Activated naive CD4-positive, alpha-beta T cell treated with anti-CD3 and anti-CD28 coated beads, Interleukin-2, amount 50 U/mL, for 72 hours (primary cell): ENCODE measurements around the gene SEPHS1. TPM values are rescaled to one million over a fixed set of nuclear protein-coding genes. Genes with fewer than 3 reads are reported as not detected.
"Not testable (repeated sequence)": the region's sequence is repeated elsewhere in the genome, so short reads cannot be mapped to it uniquely, and the experiment has no call there.

ENCODE experiments used
- ATAC-seq, 2 donors: fragments of 150-1000 bp; cut with Tn5 transposase; 2 replicates each; pipeline ENCODE4 v1.10.0; 2021; ENCODE audit warnings: mild to moderate bottlenecking in 2 of 2, moderate library complexity in 2 of 2
- DNase-seq, 2 donors: peaks; one replicate each; pipeline ENCODE4 v3.0.0; 2021 to 2022; ENCODE audit warnings: low spot score in 2 of 2
- H3K27ac Mint-ChIP-seq, 2 donors: one replicate each; pipeline ENCODE4 v1.8.0; 2022; ENCODE audit warnings: mild to moderate bottlenecking in 2 of 2, mixed read lengths in 2 of 2
- H3K36me3 Mint-ChIP-seq, 2 donors: one replicate each; pipeline ENCODE4 v1.8.0; 2022; ENCODE audit warnings: mixed read lengths in 2 of 2
- H3K9me3 Mint-ChIP-seq, 2 donors: one replicate each; pipeline ENCODE4 v1.8.0; 2022; ENCODE audit warnings: mixed read lengths in 2 of 2
- total RNA-seq, 2 donors: library from RNA; stranded (reverse); gene quantifications; one replicate each; pipeline ENCODE4 v1.2.3, GENCODE V29; 2022

SEPHS1 gene
- total RNA-seq, 2 donors from 2014 or later, result 60.3 to 67.9 TPM

- Mint-ChIP-seq H3K36me3 (peaks cover 0 to 39% of the 10 kb centered on the region in 2 donors), H3K27ac (peak overlapping the region; percentile 20 to 46), H3K9me3 (no peaks in the 10 kb centered on the region)
- DNase-seq (no peak), ATAC-seq (no peak)
These were observed 8.0 kb downstream of the SEPHS1 start for GRCh38 chr10:13340068-13340467.

DNA sequence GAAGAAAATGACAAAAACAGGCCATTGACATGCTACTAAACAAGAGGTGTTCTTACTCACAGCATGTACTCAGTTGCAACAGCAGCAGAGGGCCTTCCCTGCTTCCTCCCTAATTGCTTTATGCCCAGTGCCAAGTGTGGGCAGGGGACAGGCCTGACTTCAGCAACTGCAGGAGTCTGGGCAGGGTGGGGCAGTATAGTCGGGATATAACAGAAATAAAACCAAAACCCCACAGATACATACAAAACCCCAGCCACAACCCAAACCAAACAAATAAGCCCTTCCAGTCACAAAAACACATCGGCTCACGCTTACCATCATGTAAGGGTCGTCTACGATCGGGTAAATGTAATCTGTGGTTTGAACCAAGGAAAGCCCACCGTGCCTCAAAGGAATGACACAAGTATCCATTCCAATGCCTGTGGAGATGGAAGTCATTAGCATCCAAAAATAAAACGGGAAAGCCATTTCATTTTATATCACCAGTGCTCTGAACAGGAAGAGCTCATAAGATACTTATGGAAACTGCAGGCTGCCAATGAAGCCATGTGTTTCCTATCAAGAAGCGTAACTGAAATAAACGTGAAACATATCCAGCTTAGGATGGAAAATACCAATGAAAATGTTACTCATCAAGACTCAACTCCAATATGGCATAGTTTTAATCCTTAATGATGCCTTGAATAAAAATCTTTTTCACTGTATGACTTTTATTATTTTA is 9.5 kb downstream of the SEPHS1 start:
- DNase-seq, result no peak
- H3K9me3 Mint-ChIP-seq, result no peaks in the 10 kb centered on the region
- ATAC-seq, result no peak
- peaks cover 0 to 33% of the 10 kb centered on the region in 2 donors for H3K36me3 Mint-ChIP-seq
- H3K27ac Mint-ChIP-seq, result peak overlapping the region in 1 of 2 donors; percentile 22

DNA sequence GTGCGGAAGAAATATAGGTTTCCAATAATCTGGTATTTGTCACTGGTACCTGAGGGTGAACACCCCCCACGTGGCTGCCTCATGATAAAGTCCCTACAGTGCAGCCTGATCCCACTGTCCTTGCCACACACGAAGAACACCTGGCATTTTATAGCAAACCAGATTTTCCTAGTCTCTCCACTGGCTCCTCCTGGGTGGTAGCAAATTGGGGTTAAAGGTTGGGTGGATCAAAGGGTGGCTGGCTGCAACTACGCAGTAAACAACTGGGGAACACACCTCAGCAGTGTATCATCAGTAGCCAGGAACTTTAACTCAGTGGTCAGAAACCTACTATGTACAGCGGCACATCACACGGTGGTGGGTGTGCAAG is 10.3 kb downstream of the SEPHS1 start:
- no peaks in the 10 kb centered on the region for H3K9me3 Mint-ChIP-seq
- DNase-seq (no peak), ATAC-seq (no peak)
- peaks cover 0 to 29% of the 10 kb centered on the region in 2 donors for H3K36me3 Mint-ChIP-seq
- peak overlapping the region in 1 of 2 donors; percentile 22 for H3K27ac Mint-ChIP-seq

DNA sequence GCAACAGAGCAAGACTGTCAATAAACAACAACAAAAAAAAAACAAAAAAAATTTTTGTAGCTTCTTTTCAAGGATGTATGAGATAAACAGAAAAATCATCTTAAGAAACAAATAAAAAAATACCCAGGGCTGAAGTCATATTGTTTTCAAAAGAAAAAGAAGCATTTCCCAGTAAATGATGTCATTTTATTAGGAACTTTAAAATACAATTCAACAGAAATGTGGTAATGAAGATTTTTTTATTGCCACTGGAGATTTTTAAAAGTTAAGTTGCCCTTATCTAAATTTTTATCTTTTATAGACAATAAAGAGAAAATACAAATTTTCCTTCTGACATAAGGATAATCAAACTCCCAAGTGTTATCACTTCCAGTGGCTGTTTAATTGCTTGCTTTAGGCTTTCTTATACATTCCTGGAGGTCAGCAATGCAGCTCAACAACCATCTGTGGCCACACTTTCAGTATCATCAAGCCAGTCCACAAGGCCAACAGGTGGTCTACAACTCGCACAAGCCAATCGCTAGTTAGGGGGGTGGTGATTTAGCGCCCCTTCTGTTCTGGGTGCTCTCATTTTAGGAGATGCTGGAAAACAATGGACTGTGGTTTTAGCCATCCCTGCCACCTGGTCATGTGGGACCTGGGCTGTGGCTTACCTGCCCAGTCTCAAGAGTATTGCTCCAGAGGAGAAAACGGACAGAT is 10.8 kb downstream of the SEPHS1 start:
- DNase-seq, result no peak
- no peak for ATAC-seq
- Mint-ChIP-seq H3K27ac (no peak overlapping the region), H3K36me3 (peaks cover under 1 to 31% of the 10 kb centered on the region in 2 donors), H3K9me3 (no peaks in the 10 kb centered on the region)

DNA sequence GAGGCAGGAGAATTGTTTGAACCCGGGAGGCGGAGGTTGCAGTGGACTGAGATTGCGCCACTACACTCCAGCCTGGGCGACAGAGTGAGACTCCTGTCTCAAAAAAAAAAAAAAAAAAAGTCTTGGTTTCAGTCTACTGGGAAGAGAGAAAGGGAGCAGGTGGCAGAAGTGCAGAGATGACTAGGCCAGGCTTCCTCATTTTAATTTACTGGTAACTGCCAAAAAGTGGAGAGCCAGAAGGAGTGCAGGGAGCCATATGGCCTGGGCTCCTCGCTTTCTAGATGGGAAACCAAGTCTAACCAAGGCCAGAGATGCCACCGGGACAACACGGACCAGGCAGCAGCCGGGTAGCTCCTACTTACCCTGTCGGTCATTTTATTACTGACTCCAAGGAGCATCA is 12.2 kb downstream of the SEPHS1 start:
- DNase-seq (no peak), ATAC-seq (peak in 1 of 2 donors; percentile 37)
- no peaks in the 10 kb centered on the region for H3K9me3 Mint-ChIP-seq
- no peak overlapping the region for H3K27ac Mint-ChIP-seq
- peaks cover 12 to 45% of the 10 kb centered on the region in 2 donors for H3K36me3 Mint-ChIP-seq

DNA sequence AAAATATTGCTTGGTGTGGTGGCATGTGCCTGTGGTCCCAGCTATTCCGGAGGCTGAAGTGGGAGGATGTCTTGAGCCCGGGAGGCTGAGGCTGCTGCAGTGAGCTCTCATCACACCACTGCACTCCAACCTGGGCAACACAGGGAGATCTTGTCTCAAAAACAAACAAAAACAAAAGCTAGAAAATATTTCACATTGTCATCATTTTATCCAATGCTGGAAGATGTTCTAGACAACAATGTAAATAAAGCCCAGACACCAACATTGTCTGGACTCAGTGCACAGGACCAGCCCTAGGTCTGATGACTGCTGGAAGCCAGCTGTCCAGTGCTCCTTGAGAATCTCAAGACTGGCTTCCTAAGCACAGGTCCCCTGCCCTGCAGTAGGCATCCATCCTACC is 13.5 kb downstream of the SEPHS1 start:
- Mint-ChIP-seq H3K9me3 (no peaks in the 10 kb centered on the region), H3K27ac (peak overlapping the region in 1 of 2 donors; percentile 72), H3K36me3 (peaks cover 12 to 42% of the 10 kb centered on the region in 2 donors)
- DNase-seq, result no peak
- ATAC-seq, result no peak

GRCh38 chr10:13331646-13332045 is 16.4 kb downstream of the SEPHS1 start:
- Mint-ChIP-seq H3K27ac (no peak overlapping the region), H3K9me3 (no peaks in the 10 kb centered on the region), H3K36me3 (peaks cover 12 to 36% of the 10 kb centered on the region in 2 donors)
- DNase-seq, result no peak
- no peak for ATAC-seq

DNA sequence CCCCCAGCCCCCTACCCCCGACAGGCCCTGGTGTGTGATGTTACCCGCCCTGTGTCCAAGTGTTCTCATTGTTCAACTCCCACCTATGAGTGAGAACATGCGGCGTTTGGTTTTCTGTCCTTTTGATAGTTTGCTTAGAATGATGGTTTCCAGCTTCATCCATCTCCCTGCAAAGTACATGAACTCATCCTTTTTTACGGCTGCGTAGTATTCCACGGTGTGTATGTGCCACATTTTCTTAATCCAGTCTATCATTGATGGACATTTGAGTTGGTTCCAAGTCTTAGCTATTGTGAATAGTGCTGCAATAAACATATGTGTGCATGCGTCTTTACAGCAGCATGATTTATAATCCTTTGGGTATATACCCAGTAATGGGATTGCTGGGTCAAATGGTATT is 17.1 kb downstream of the SEPHS1 start:
- not testable (repeated sequence) for DNase-seq, H3K9me3 Mint-ChIP-seq, H3K27ac Mint-ChIP-seq, ATAC-seq
- peaks cover 12 to 39% of the 10 kb centered on the region in 2 donors for H3K36me3 Mint-ChIP-seq

- ATAC-seq, result no peak
- no peaks in the 10 kb centered on the region for H3K9me3 Mint-ChIP-seq
- H3K36me3 Mint-ChIP-seq, result peaks cover 12 to 41% of the 10 kb centered on the region in 2 donors
- peak overlapping the region in 1 of 2 donors; percentile 73 for H3K27ac Mint-ChIP-seq
- no peak for DNase-seq
These were observed 18.5 kb downstream of the SEPHS1 start for GRCh38 chr10:13329565-13329964.

GRCh38 chr10:13328613-13329012 is 19.5 kb downstream of the SEPHS1 start:
- H3K36me3 Mint-ChIP-seq, result peaks cover 16 to 39% of the 10 kb centered on the region in 2 donors
- ATAC-seq (no peak), DNase-seq (no peak)
- H3K9me3 Mint-ChIP-seq, result no peaks in the 10 kb centered on the region
- H3K27ac Mint-ChIP-seq, result no peak overlapping the region

DNA sequence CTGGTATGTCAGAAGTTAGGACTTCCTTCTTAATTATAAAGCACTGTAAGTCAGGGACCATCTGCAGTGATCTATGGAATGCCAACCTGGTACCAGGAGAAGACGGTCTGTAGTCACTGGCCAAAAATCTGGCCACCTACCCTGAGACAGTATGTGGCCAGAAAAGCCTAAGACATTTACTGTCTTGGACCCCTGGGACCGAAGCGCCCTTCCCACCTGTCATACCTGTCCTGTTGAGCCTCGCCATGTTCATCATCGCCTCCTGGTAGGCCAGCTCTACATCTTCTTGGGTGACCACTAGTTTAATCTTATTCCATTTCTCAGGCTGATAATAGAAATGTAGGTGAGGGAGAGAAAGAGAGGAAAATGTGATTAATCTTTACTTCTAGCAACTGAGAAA is 20.0 kb downstream of the SEPHS1 start:
- Mint-ChIP-seq H3K9me3 (no peaks in the 10 kb centered on the region), H3K36me3 (peaks cover 16 to 35% of the 10 kb centered on the region in 2 donors), H3K27ac (peak overlapping the region in 1 of 2 donors; percentile 4)
- ATAC-seq, result no peak
- no peak for DNase-seq

GRCh38 chr10:13327534-13327933 is 20.6 kb downstream of the SEPHS1 start:
- H3K9me3 Mint-ChIP-seq, result no peaks in the 10 kb centered on the region
- H3K27ac Mint-ChIP-seq, result peak overlapping the region in 1 of 2 donors; percentile 5
- DNase-seq, result no peak
- no peak for ATAC-seq
- peaks cover 16 to 35% of the 10 kb centered on the region in 2 donors for H3K36me3 Mint-ChIP-seq

GRCh38 chr10:13322615-13323148 is 25.4 kb downstream of the SEPHS1 start:
- H3K36me3 Mint-ChIP-seq, result peaks cover 4 to 5% of the 10 kb centered on the region in 2 donors
- H3K9me3 Mint-ChIP-seq, result no peaks in the 10 kb centered on the region
- DNase-seq (no peak), ATAC-seq (no peak)
- peak overlapping the region in 1 of 2 donors; percentile 65 for H3K27ac Mint-ChIP-seq

DNA sequence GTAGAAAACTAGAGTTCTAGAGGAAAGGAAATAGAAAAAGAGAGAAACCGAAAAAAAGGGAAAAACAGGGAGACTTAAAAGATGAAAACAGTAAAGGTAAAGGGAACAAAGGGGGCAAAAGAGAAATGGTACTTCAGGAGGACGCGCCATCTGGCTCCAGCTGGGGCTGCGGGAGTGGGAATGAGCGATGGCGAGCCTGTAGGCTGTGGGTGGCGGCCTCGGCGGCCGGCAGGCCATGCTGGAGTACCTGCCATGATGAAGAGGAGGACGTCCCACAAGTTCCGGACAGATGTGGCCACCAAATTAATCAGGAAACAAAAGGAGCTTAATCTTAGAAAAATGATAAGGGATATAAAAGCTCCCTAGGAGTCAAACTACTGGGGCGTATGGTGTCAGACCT is 26.5 kb downstream of the SEPHS1 start:
- Mint-ChIP-seq H3K9me3 (no peaks in the 10 kb centered on the region), H3K36me3 (peaks cover 4 to 5% of the 10 kb centered on the region in 2 donors), H3K27ac (peak overlapping the region; percentile 50 to 58)
- DNase-seq, result no peak
- no peak for ATAC-seq

GRCh38 chr10:13319166-13319565 is 28.9 kb downstream of the SEPHS1 start:
- Mint-ChIP-seq H3K9me3 (no peaks in the 10 kb centered on the region), H3K27ac (peak overlapping the region in 1 of 2 donors; percentile 56), H3K36me3 (peaks cover 0 to 3% of the 10 kb centered on the region in 2 donors)
- DNase-seq, result no peak
- no peak for ATAC-seq

DNA sequence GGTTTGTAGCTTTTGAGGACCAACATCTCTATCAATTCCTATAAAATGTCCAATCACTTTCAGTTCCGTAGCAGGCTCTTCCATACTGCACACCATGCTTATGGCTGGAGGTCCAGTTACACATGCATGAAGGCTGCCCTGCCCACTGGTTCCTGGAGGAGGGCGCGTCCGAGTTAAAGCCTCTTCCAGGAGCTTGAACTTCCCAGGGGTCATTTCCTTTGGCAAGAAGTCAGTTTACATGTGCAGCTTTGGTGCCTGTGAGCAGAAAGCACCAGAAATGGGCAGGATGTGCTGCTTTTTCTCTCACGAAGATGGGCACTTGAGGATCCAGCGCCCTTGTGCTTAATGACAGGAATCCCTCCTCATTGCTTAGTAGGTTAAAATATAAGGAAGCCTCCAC is 30.6 kb downstream of the SEPHS1 start:
- no peaks in the 10 kb centered on the region for H3K36me3 Mint-ChIP-seq
- no peak for ATAC-seq

GRCh38 chr10:13316635-13317311 is 31.3 kb downstream of the SEPHS1 start:
- DNase-seq (no peak), ATAC-seq (no peak)
- H3K9me3 Mint-ChIP-seq, result no peaks in the 10 kb centered on the region
- H3K27ac Mint-ChIP-seq, result no peak overlapping the region
- H3K36me3 Mint-ChIP-seq, result no peaks in the 10 kb centered on the region

More for the DNA sequence above, 30.6 kb downstream of the SEPHS1 start:
- H3K9me3 Mint-ChIP-seq, result no peaks in the 10 kb centered on the region
- no peak for DNase-seq
- peak overlapping the region in 1 of 2 donors; percentile 5 for H3K27ac Mint-ChIP-seq
